Panc1 (cell line): ENCODE measurements around the gene CT45A5. TPM values are rescaled to one million over a fixed set of nuclear protein-coding genes. Genes with fewer than 3 reads are reported as not detected.
"Not testable (repeated sequence)": the region's sequence is repeated elsewhere in the genome, so short reads cannot be mapped to it uniquely, and the experiment has no call there.

Experiments
- ATAC-seq: fragments of 200-7000 bp; cut with Tn5 transposase; 2 replicates; pipeline ENCODE4 v1.9.1; 2020; ENCODE audit warnings: mild to moderate bottlenecking, moderate library complexity
- BruUV-seq: library from RNA; stranded (reverse); fragments of 400-500 nt; replicated peaks from 2 replicates; lab custom pipeline; 2021; lab: Mats Ljungman, UMichigan
- CTCF ChIA-PET: fragments of 300-600 bp; sonication (Branson Sonifier 250); formaldehyde crosslinking; loops from one replicate; lab custom pipeline; 2022; ENCODE audit warnings: antibody characterized with exemption; lab: Charles Lee
- POLR2A ChIA-PET: fragments of 300-600 bp; sonication (Branson Sonifier 250); formaldehyde crosslinking; loops from one replicate; lab custom pipeline; 2022; ENCODE audit warnings: antibody characterized with exemption; lab: Charles Lee
- DNase-seq: peaks from one replicate; pipeline ENCODE4 v3.0.0-alpha.2; 2010; ENCODE audit warnings: low read depth, low spot score
- H3K27ac ChIP-seq: 2 replicates; pipeline ENCODE4 v1.5.1; 2011; ENCODE audit warnings: mild to moderate bottlenecking, low read length, inconsistent platforms
- H3K27me3 ChIP-seq: fragments of 200-500 bp; sonication (Bioruptor generic); 2 replicates; pipeline ENCODE4 v1.6.0; 2014; ENCODE audit warnings: low read length, inconsistent platforms; ENCODE audit not compliant: control insufficient read depth, insufficient read depth
- H3K36me3 ChIP-seq: fragments of 200-500 bp; sonication (Bioruptor generic); 2 replicates; pipeline ENCODE4 v1.5.1; 2014; ENCODE audit warnings: inconsistent platforms, mild to moderate bottlenecking, low read length, moderate library complexity; ENCODE audit not compliant: control insufficient read depth, insufficient read depth
- H3K4me1 ChIP-seq: 2 replicates; pipeline ENCODE4 v1.5.1; 2011; ENCODE audit warnings: inconsistent platforms, mild to moderate bottlenecking, low read length, moderate library complexity; ENCODE audit not compliant: control insufficient read depth, insufficient read depth
- H3K4me3 ChIP-seq, 2 experiments: 2 replicates each; pipeline ENCODE4 v1.5.1; 2011 to 2012; ENCODE audit warnings: low read depth in 2 of 2, low read length in 2 of 2, mild to moderate bottlenecking in 2 of 2, inconsistent platforms in 1 of 2, moderate library complexity in 1 of 2
- H3K9me3 ChIP-seq: fragments of 200-500 bp; sonication (Bioruptor generic); 2 replicates; pipeline ENCODE4 v1.5.1; 2014; ENCODE audit warnings: low read depth, mild to moderate bottlenecking, inconsistent platforms, low read length, moderate library complexity; ENCODE audit not compliant: control insufficient read depth, insufficient read depth
- in situ Hi-C: cut with HindIII; loops from 2 replicates; pipeline ENCODE4 v1.10.0; 2016; ENCODE audit warnings: low sequenced_read_pairs, low pct_unique_long_range_greater_than_20kb
- intact Hi-C: fragments of 100-400 bp; cut with micrococcal nuclease; formaldehyde crosslinking; loops from one replicate; pipeline ENCODE4 v1.10.0; 2022; ENCODE audit not compliant: unreplicated experiment
- total RNA-seq: library from RNA; stranded (reverse); gene quantifications from one replicate; pipeline ENCODE4 v1.2.1, GENCODE V29; 2021; ENCODE audit not compliant: unreplicated experiment
- TF ChIP-seq, protein P1 (sequence below): fragments of 450-650 bp; IDR thresholded peaks from 2 replicates; pipeline ENCODE4 v1.5.1; 2017; ENCODE audit warnings: mild to moderate bottlenecking
- TF ChIP-seq, protein P2 (sequence below), 2 experiments: IDR thresholded peaks; 2 replicates each; pipeline ENCODE4 v1.6.1; 2011 to 2012; ENCODE audit warnings: low read depth in 2 of 2, control low read depth in 1 of 2, low read length in 1 of 2, mild to moderate bottlenecking in 1 of 2, moderate library complexity in 1 of 2; ENCODE audit not compliant: insufficient read depth in 1 of 2

CT45A5 gene
- total RNA-seq, 1 experiment from 2014 or later = not detected

DNA sequence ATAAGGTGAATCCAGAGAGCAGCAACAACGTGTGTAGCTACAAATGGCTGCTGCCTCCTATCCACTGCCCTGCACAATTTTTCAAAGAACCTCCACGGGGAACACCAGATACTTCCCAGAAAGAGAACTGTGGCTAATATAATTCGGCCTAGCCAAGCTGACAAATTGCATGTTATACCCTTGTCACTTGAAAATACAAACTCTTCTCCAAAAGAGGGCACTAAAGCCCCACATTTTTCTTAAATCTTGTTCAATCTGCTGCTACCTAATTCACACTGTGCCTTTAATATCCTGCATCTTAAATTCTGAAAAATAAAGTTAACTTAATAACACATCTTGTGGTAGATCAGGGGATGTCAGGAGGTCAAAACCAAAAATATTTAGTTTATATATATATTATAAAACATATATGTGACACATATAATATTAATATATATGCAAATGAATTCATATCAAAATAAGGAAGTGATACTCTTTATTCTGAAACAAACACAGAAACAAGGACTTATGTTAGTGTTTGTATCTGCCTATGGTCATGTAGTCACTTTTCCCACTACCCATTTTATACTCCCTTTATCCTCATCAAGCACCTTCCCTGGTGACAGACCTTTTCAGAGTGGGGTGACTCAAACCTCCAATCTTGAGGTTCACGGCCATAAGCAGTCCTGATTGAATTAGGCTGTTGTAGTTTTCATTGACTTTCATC, 47.8 kb downstream of the CT45A5 start:
- Histone ChIP-seq H3K4me3 (no peak overlapping the region), H3K36me3 (no peaks in the 10 kb centered on the region), H3K9me3 (no peaks in the 10 kb centered on the region), H3K27me3 (peaks cover 2% of the 10 kb centered on the region; the same call in 1 of the 2 replicates), H3K27ac (no peak overlapping the region), H3K4me1 (no peaks in the 10 kb centered on the region)
- ChIA-PET POLR2A (no interaction called here), CTCF (interaction anchor here (0.6 to 0.7 kb wide), 2 partner anchors 195 to 464 kb away, joined by 3 to 4 read pairs; no protein-coding TSS in a partner anchor)
- TF ChIP-seq, protein P1, sequence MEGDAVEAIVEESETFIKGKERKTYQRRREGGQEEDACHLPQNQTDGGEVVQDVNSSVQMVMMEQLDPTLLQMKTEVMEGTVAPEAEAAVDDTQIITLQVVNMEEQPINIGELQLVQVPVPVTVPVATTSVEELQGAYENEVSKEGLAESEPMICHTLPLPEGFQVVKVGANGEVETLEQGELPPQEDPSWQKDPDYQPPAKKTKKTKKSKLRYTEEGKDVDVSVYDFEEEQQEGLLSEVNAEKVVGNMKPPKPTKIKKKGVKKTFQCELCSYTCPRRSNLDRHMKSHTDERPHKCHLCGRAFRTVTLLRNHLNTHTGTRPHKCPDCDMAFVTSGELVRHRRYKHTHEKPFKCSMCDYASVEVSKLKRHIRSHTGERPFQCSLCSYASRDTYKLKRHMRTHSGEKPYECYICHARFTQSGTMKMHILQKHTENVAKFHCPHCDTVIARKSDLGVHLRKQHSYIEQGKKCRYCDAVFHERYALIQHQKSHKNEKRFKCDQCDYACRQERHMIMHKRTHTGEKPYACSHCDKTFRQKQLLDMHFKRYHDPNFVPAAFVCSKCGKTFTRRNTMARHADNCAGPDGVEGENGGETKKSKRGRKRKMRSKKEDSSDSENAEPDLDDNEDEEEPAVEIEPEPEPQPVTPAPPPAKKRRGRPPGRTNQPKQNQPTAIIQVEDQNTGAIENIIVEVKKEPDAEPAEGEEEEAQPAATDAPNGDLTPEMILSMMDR = peak; percentile 33; the same call in 1 of the 2 replicates
- TF ChIP-seq, protein P2, sequence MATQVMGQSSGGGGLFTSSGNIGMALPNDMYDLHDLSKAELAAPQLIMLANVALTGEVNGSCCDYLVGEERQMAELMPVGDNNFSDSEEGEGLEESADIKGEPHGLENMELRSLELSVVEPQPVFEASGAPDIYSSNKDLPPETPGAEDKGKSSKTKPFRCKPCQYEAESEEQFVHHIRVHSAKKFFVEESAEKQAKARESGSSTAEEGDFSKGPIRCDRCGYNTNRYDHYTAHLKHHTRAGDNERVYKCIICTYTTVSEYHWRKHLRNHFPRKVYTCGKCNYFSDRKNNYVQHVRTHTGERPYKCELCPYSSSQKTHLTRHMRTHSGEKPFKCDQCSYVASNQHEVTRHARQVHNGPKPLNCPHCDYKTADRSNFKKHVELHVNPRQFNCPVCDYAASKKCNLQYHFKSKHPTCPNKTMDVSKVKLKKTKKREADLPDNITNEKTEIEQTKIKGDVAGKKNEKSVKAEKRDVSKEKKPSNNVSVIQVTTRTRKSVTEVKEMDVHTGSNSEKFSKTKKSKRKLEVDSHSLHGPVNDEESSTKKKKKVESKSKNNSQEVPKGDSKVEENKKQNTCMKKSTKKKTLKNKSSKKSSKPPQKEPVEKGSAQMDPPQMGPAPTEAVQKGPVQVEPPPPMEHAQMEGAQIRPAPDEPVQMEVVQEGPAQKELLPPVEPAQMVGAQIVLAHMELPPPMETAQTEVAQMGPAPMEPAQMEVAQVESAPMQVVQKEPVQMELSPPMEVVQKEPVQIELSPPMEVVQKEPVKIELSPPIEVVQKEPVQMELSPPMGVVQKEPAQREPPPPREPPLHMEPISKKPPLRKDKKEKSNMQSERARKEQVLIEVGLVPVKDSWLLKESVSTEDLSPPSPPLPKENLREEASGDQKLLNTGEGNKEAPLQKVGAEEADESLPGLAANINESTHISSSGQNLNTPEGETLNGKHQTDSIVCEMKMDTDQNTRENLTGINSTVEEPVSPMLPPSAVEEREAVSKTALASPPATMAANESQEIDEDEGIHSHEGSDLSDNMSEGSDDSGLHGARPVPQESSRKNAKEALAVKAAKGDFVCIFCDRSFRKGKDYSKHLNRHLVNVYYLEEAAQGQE (IDR thresholded peaks at IDR 0.05; ENCODE audit: insufficient read depth in 1 of 2, low read depth in 2 of 2, low read length in 1 of 2) = no peak
- in situ Hi-C loops = no loop called here
- no TSS peak for BruUV-seq
- no peak for DNase-seq
- intact Hi-C loops = no loop called here
- peak; percentile 51; the same call in 1 of the 2 replicates for ATAC-seq

DNA sequence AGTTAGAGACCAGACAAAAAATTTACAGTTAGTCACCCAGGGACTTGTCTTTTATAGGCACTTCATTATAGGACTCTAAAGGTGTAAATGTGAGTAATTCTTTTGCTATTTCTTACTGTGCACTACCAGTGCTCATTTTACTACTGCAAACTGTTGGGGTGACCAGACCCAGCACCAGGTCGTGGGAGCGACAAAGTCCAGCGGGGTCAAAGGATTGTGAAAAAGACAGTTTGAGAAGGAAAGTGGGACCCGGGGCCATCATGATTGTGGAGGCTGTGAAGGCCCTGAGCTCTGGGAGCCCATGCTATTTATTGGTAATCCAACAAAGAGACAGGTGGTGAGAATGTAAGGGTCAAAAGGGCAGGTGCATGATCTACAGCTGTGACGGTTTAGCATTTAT, 50.6 kb downstream of the CT45A5 start:
- ATAC-seq, POLR2A ChIA-PET, DNase-seq, H3K36me3 ChIP-seq, CTCF ChIA-PET, H3K27me3 ChIP-seq, BruUV-seq, in situ Hi-C loops, intact Hi-C loops, H3K4me1 ChIP-seq, H3K27ac ChIP-seq, H3K4me3 ChIP-seq, H3K9me3 ChIP-seq: not testable (repeated sequence)

Other genes with a start within 250 kb of the CT45A5 start
- gene CT45A1, start 71.9 kb downstream of the CT45A5 start, total RNA-seq = not detected
- gene CT45A3, start 17.3 kb downstream of the CT45A5 start, total RNA-seq = not detected
- not detected for gene CT45A6, start 17.3 kb upstream of the CT45A5 start, total RNA-seq
- not detected for gene CT45A2, start 34.5 kb upstream of the CT45A5 start, total RNA-seq
- gene CT45A7, start 51.8 kb upstream of the CT45A5 start, total RNA-seq = not detected
- gene CT45A8, start 69.0 kb upstream of the CT45A5 start, total RNA-seq = not detected
- not detected for gene CT45A9, start 86.3 kb upstream of the CT45A5 start, total RNA-seq
- not detected for gene CT45A10, start 107.9 kb upstream of the CT45A5 start, total RNA-seq
- gene SAGE1, start 108.2 kb upstream of the CT45A5 start, total RNA-seq = not detected
- gene MMGT1, start 188.5 kb upstream of the CT45A5 start, total RNA-seq = 31.4 TPM
- gene SLC9A6, start 199.9 kb upstream of the CT45A5 start, total RNA-seq = 22.0 TPM